Heart right ventricle (tissue), 16 donors: ENCODE results near the gene DAW1. TPM values are rescaled to one million over a fixed set of nuclear protein-coding genes. Genes with fewer than 3 reads are reported as not detected.

Experiments
- ATAC-seq, 8 donors: fragments of 200-7000 bp; cut with Tn5 transposase; one replicate each; pipeline ENCODE4 v1.9.1; 2020; ENCODE audit warnings: mild to moderate bottlenecking in 8 of 8, moderate library complexity in 8 of 8, moderate number of reproducible peaks in 1 of 8
- DNase-seq, 2 donors: peaks; one replicate each; pipeline ENCODE4 v3.0.0-alpha.2; 2020
- H3K27ac ChIP-seq, 10 donors: fragments of 200-600 bp; sonication (generic) in 2 of 10; one replicate each; pipeline versions ENCODE4 v1.5.0 to v1.8.0; 2020 to 2022; ENCODE audit warnings: mild to moderate bottlenecking in 3 of 10
- H3K27me3 ChIP-seq, 7 donors: fragments of 200-600 bp; one replicate each; pipeline ENCODE4 v1.8.0; 2021 to 2022; ENCODE audit warnings: mild to moderate bottlenecking in 2 of 7
- H3K36me3 ChIP-seq, 9 donors: fragments of 200-600 bp; sonication (generic) in 1 of 9; one replicate each; pipeline versions ENCODE4 v1.5.0 to v1.8.0; 2020 to 2022; ENCODE audit warnings: mild to moderate bottlenecking in 2 of 9
- H3K4me1 ChIP-seq, 9 donors: fragments of 200-600 bp; sonication (generic) in 1 of 9; one replicate each; pipeline versions ENCODE4 v1.5.0 to v1.8.0; 2020 to 2022; ENCODE audit warnings: mild to moderate bottlenecking in 4 of 9
- H3K4me3 ChIP-seq, 10 donors: fragments of 200-600 bp; sonication (generic) in 2 of 10; one replicate each; pipeline versions ENCODE4 v1.5.0 to v1.8.0; 2020 to 2022; ENCODE audit warnings: mild to moderate bottlenecking in 7 of 10, moderate library complexity in 2 of 10
- H3K9me3 ChIP-seq, 11 donors: fragments of 200-600 bp in 10 of 11; sonication (generic) in 2 of 11; one replicate each; pipeline versions ENCODE4 v1.5.0 to v1.8.0; 2013 to 2022; ENCODE audit warnings: mild to moderate bottlenecking in 2 of 11, control low read depth in 1 of 11, moderate library complexity in 1 of 11
- CTCF ChIP-seq, 9 donors: fragments of 200-600 bp; sonication (generic) in 2 of 9; IDR thresholded peaks; one replicate each; pipeline versions ENCODE4 v1.5.0 to v1.8.0; 2021 to 2022; ENCODE audit warnings: antibody characterized with exemption in 9 of 9, mild to moderate bottlenecking in 5 of 9, moderate library complexity in 1 of 9
- WGBS, 2 donors: extraction: QIAGEN DNeasy Blood & Tissue Kit; methylation state at CpG; one replicate each; pipeline ENCODE4 v1.1.7; 2013; ENCODE audit warnings: inconsistent platforms in 1 of 2; 5-methylcytosine and 5-hydroxymethylcytosine counted together
- intact Hi-C, 10 donors: fragments of 100-400 bp; cut with DNase I; formaldehyde crosslinking; loops; one replicate each; pipeline versions ENCODE4 v1.11.1 to v1.14.2; 2022
- polyA plus RNA-seq, 2 donors: library from polyadenylated mRNA; stranded (reverse); fragments of 200-250 nt; gene quantifications; one replicate each; pipeline ENCODE4 v1.2.3, GENCODE V29; 2013
- total RNA-seq, 10 donors: library from RNA; stranded (reverse); fragmentation: NEBNext Ultra II Directional in 3 of 10; extraction: Animal tissue kit (Norgen Biotek cat#: 25700) in 3 of 10; gene quantifications; one replicate each; pipeline versions ENCODE4 v1.2.1 to v1.2.4, GENCODE V29; 2021 to 2023
- donor health status: Arrhythmogenic right ventricular cardiomyopathy.
- donor health status: ischemic (EF 13 %, LVEDD 7.1; RV severe dilation, severe dysfunction).
- donor health status: healthy with polysubstance abuse.
- donor health status: DM: no; HTN: yes; CAD: no.
- donor health status: DM: no; HTN: no; CAD: no.
- donor health status: ischemic (EF 25% LVEDD 6.9; RV normal size, moderate dysfunction).
- donor health status: ischemic (EF 25% LVEDD 5.7; RV mildly dilated, moderate dysfunction).
- donor health status: healthy.
- donor health status: DM: yes; HTN: yes; CAD: no.
- donor health status: Ischemic cardiomyopathy.
- donor health status: ischemic (EF 35%, LVEDD 5.7; RV mildly dilated, moderate dysfunction).
- donor health status: nonischemic (EF 11% LVEDD 7.7; RV severe dilation, severe dysfunction).
- donor health status: DM: yes; HTN: yes; CAD: no.
- donor health status: PGD.
- donor health status: ischemic (EF 29% LVEDD 5.4; RV normal size, mild dysfunction).
- donor health status: nonischemic (EF 23%, LVEDD 6.1; RV moderate dilation, normal function).

Gene DAW1
- total and polyA plus RNA-seq, 12 donors, result 0.14 to 0.50 (median 0.22) TPM; not detected in 7

- TF ChIP-seq CTCF (IDR thresholded peaks at IDR 0.05), result no peak
- Histone ChIP-seq H3K9me3 (no peaks in the 10 kb centered on the region), H3K4me1 (peaks cover 0 to 2% (median 0%) of the 10 kb centered on the region in 9 donors), H3K27ac (peak overlapping the region in 1 of 10 donors; percentile 27), H3K4me3 (no peak overlapping the region), H3K36me3 (no peaks in the 10 kb centered on the region), H3K27me3 (no peaks in the 10 kb centered on the region)
- WGBS, 2 donors, result 84 to 89% methylated on average over 4 of the region's 4 CpGs
- ATAC-seq, result no peak
- intact Hi-C loops, result no loop called here
- no peak for DNase-seq
These were observed 10.6 kb downstream of the DAW1 start for GRCh38 chr2:227881866-227882517.

DNA sequence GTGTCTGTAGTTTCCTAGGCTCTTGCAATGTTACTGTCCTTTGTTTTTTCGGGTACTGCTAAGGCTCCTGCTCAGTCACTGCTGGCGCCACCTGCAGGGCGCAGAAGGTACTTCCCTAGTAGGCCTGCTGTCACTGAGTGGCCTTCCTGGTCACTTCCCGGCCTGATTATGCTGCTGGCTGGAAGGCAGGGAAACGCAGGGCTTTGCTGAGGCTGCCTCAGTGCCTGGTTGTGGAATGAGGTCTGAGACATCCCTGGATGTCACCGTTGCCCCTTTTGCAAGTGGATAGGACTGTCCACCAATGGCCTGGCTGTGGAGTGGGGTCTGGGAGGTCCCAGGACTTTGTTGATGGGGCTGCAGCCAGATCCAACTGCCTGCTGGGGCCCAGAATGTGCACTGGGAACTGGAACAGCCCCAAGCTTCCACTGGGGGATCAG lies 13.1 kb downstream of the DAW1 start:
- DNase-seq (peak; percentile 32 to 62), ATAC-seq (peak in 3 of 8 donors; percentile 61 to 74 (median 70))
- peak; percentile 30 to 87 (median 61) for TF ChIP-seq CTCF (IDR thresholded peaks at IDR 0.05)
- Histone ChIP-seq H3K4me3 (no peak overlapping the region), H3K27me3 (no peaks in the 10 kb centered on the region), H3K4me1 (no peaks in the 10 kb centered on the region), H3K9me3 (no peaks in the 10 kb centered on the region), H3K27ac (no peak overlapping the region), H3K36me3 (no peaks in the 10 kb centered on the region)
- WGBS, 2 donors, result 18 to 24% methylated on average over 6 of the region's 6 CpGs
- intact Hi-C loops, result no loop called here

DNA sequence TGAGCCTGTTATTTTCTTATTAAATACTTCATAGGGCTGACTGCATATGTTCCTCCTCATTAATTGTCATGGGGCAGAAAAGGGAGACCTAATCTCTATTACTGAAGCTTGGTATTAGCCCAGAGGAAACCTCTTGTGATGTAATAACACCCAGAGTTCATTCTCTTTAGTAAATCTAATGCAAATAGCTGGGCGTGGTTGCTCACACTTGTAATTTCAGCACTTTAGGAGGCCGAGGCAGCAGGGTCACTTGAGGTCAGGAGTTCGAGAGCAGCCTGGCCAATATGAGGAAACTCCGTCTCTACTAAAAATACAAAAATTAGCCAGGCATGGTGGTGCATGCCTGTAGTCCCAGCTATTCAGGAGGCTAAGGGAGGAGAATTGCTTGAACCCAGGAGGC lies 14.7 kb downstream of the DAW1 start:
- H3K36me3 ChIP-seq, result no peaks in the 10 kb centered on the region
- ATAC-seq (peak in 1 of 8 donors; percentile 16), DNase-seq (no peak)
- 76 to 79% methylated on average over 4 of the region's 4 CpGs for WGBS, 2 donors
- H3K27ac ChIP-seq, result no peak overlapping the region
- intact Hi-C loops, result no loop called here
- H3K27me3 ChIP-seq, result no peaks in the 10 kb centered on the region
- TF ChIP-seq CTCF (IDR thresholded peaks at IDR 0.05), result no peak
- no peaks in the 10 kb centered on the region for H3K4me1 ChIP-seq
- no peak overlapping the region for H3K4me3 ChIP-seq
- H3K9me3 ChIP-seq, result no peaks in the 10 kb centered on the region

DNA sequence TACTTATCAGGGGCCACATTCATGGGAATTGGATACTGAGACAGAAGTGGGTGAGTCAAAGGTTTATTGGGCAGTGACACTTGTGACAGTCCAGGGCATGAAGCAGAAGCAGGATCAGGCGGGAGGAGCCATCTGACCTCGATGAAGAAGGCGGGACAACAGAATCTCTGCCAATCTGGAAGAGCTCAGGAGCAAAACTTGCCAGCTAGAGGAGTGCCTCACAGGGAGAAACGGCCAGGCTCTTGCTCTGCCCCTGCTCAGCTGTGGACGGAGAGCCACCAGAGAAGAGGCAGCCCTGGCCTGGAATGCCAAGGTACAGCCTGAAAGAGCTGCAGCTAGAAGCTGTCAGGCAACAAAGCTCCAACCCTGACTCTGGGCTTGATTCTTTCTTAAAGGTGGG lies 16.9 kb downstream of the DAW1 start:
- H3K4me3 ChIP-seq, result no peak overlapping the region
- no peak for TF ChIP-seq CTCF (IDR thresholded peaks at IDR 0.05)
- no peaks in the 10 kb centered on the region for H3K9me3 ChIP-seq
- no peaks in the 10 kb centered on the region for H3K4me1 ChIP-seq
- H3K27me3 ChIP-seq, result no peaks in the 10 kb centered on the region
- no peak overlapping the region for H3K27ac ChIP-seq
- H3K36me3 ChIP-seq, result no peaks in the 10 kb centered on the region
- no peak for DNase-seq
- 29 to 30% methylated on average over 5 of the region's 5 CpGs for WGBS, 2 donors
- ATAC-seq, result peak in 1 of 8 donors; percentile 78
- intact Hi-C loops, result no loop called here
